Measurements from ENCODE around the gene GPX2. TPM values are rescaled to one million over a fixed set of nuclear protein-coding genes. Genes with fewer than 3 reads are reported as not detected.

The GPX2 gene
- polyA plus RNA-seq, 3 donors: 0.45 to 0.97 (median 0.59) TPM

DNA sequence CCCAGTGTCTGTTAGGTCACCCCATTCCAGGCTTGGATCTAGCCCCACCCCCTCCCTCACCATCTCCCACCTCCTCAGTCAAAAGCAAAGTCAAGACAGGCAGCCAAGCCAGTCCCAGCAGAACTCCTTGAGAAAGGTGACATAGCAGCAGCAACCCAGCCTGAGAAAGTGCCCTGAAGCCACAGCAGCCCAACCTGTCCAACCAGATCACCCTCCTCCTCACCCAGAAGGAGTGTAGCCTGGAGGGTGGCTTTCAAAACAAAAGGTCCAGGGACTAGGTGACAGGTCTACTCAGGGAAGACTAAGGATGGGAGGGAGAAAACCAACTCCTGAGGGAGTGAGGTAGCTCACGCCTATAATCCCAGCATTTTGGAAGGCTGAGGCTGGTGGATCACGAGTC, 24.4 kb upstream of the GPX2 start:
- no peak for DNase-seq (ENCODE audit: extremely low read depth in 1 of 11, low read depth in 9 of 11, low spot score in 4 of 11)

DNA sequence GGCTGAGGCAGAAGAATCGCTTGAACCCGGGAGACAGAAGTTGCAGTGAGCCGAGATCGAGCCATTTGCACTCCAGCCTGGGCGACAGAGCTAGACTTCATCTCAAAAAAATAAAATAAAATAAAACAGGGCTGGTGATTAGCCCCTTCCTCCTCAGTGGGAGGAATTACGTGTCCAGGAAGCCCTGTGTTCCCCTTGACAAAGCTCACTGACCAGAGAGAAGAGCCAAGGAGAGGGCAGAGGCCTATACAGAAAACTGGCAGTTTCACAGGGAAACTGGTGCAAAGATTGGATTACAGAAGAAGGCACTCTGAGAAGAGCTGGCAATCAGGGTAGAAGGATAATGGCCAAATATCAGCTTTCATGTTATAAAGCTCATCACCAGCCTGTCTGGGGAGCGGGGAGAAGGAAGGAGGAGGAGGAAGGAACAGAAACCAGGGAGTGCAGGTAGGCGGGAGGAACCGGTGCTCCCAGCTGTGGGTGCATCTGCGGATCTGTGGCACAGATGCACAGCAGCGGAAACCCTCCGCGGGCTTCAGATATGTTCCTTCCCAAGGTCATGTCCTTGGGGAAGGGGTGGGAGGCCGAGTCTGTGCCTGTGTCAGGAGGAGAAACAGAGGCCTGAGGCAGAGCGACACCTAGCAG, 22.9 kb upstream of the GPX2 start:
- no peak for DNase-seq (ENCODE audit: extremely low read depth in 1 of 11, low read depth in 9 of 11, low spot score in 4 of 11)

DNA sequence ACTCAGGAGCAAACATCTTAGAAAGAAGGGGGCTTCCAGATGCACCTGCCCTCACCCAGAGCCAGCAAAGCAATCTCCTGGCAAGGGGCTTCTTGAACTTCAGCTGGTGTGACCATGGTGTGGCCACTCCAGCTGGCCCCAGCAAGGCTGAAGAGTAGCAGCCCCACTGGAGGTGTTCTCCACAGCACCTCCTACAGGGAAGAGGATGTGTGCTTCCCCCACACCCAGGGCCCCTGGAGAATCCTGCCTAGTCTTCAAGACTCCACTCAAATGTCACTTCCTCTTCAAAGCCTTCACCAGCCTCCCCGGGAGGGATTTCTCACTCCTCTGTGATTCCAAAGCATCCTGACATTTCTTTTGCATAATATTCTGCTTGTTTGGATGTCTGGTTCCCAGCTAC, 21.1 kb upstream of the GPX2 start:
- no peak for DNase-seq (ENCODE audit: extremely low read depth in 1 of 11, low read depth in 9 of 11, low spot score in 4 of 11)

DNA sequence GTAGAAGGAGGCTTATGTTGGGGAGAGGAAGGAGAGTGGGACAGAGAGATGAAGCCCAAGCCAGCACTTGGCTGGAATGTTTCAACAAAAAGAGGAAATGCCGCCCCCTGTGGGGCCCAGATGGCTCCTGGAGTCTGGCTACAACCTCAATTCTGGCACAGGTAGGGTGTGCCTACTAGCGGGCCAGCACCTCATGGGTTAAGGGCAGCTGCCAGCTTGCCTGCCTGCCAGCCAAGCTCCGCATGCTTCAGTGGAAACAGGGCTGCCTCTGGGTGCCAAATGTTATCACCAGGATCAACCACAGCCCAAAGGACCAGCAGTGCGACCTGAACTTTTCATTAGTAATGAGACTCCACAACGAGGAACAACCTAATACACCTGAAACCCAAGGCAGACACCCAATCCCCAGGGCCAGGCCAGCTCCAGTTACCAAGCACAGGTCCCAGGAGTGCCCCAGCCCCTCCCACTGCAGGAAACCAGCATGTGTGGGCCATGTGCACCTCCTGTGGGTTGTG, 18.3 kb upstream of the GPX2 start:
- DNase-seq (ENCODE audit: extremely low read depth in 1 of 11, low read depth in 9 of 11, low spot score in 4 of 11): no peak

DNA sequence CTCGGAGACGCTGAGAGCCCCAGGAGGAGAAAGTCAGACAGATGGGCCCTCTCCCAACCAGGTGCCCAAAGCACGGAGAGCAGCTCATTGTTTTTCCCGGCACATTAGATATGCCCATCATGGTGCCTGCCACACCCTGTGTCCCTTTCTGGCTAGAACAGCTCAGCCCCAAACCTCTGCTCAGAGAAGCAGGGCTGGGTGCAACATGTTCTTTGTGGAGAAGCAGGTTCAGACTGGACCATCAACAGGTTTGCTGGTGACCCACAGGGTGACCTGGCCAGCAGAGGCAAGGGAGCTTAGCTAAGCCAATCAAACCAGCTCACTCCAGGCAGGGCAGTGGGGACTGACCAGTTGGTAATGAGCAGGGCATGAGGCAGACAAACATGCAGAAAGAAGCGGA, 16.2 kb upstream of the GPX2 start:
- DNase-seq (ENCODE audit: extremely low read depth in 1 of 11, low read depth in 9 of 11, low spot score in 4 of 11): no peak

DNA sequence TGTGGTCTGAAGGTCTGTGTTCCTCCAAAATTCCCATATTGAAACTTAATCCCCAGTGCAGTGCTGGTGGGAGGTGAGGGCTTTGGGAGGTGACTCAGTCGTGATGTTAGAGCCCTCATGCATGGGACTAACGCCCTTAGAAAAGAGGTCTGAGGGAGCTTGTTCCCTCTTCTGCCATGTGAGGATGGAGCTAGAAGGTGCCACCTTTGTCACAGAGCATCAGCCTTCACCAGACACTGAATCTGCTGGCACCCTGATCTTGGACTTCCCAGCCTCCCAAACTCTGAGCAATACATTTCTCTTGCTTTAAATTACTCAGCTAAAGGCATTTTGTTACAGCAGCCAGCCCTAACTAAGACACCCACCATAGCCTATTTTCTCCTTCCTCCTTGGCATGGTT, 15.7 kb upstream of the GPX2 start:
- no peak for DNase-seq (ENCODE audit: extremely low read depth in 1 of 11, low read depth in 9 of 11, low spot score in 4 of 11)

DNA sequence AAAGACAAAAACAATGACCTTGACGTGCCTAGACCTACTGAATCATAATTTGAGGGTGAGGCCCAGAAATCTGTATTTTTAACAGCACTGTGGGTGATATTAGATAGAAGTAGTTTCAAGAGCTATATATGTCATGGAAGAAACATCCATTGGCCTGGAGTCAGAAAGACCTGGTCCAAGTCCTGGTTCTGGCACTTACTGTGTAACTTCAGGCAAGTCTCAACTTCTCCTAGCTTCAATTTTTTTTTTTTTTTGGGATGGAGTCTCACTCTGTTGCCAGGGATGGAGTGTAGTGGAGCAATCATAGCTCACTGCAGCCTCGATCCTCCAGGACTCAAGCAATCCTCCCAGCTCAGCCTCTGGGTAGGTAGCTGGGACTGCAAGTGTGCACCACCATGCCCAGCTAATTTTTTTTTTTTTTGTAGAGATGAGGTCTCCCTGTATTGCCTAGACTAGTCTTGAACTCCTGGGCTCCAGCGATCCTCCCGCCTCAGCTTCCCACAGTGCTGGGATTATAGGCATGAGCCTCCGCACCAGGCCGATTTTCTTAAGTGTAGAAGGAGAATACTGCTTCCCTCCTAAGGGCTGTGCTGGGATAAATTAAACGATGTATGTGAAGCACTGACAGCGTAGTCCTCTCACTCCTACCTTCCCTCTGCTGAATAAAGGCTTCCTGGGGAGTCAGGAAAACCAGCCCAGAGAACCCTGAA, 14.3 kb upstream of the GPX2 start:
- DNase-seq (ENCODE audit: extremely low read depth in 1 of 11, low read depth in 9 of 11, low spot score in 4 of 11): no peak

DNA sequence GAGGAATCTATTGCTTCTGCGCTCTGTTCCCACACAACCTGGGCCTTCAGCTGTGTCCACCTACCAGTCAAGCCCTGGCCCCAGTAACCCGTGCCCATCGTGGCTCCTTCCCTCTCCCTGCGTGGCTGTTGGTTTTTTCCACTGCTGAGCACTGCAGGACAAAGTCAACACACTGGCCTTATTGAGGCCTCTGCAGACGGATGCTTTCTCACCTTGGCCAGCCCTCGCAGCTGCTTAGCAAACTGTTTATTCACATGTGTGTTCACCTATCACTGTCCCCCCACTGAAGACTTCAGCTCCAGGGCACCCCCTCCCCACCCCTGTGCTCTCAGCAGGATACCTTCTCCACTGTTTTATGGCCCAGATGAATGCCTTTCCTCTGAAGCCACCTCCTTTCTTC, 12.8 kb upstream of the GPX2 start:
- DNase-seq (ENCODE audit: extremely low read depth in 1 of 11, low read depth in 9 of 11, low spot score in 4 of 11): no peak

DNA sequence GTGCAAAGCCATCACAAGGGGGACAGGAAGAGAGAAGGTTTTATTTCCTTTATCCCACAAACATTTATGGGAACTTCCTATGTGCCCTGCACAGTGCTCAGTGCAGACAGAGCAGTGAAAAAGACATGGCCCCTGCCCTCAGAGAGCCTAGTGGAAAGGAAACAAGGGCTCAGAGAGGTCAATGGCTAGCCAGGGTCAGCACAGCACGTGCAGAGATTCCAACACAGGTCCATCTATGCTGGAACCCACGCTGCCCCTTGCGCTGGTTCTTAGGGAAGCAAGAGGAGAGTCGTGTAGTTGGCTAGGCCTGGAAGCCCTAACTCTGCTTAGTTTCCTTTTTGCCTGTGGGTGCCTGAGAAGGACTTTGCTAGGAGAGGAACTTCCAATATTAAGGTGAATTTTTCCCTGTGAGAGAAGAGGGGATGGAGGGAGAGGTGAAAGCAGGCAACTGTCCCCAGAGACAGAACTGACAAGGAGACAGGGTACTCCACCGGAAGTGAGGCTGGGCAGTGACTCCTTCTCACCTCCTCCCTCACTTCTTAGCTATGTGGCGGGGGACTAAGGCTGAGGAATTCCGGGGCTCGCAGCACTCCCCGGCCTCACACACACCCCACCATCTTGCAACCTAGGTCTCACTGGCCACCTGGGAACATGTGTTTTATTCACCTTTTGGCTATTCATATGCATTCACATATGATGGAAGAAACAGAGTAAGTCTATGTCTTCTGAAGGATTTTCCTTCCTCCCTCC, 12.1 kb upstream of the GPX2 start:
- DNase-seq (ENCODE audit: extremely low read depth in 1 of 11, low read depth in 9 of 11, low spot score in 4 of 11): no peak

DNA sequence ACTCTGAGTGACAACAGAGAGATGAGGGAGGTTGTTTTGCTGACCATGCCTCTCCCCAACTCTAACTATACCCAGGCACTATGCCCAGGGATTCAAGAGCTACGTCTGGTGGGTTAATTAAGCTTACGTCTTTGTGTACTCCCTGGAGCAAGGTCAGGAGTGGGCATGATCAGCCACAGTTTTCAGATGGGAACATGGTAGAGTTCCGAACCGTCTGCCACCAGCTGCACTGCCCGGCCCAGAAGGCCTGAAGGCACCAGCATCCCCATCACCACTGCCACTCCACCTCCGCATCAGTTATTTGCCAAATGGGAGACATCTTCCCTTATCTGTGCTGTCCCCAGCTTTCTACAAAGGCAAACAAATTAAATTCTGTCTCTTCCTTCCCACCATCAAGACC, 11.1 kb upstream of the GPX2 start:
- DNase-seq (ENCODE audit: extremely low read depth in 1 of 11, low read depth in 9 of 11, low spot score in 4 of 11): no peak

DNA sequence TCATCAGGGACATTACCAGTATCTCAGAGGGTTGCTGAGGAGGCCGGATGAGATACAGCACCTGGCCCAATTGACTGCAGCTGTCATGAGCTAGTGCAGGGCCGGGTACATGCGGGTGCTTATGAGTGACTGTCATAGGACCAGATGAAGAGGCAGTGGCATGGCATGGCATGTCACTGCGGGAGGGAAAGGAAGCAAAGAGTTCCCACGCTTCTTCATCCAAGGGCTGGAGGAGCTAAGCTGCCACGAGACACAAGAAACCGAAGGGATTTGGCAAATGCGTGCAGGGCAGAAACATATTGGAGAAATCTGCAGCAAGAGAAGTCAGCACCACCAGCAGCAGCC, 10.7 kb upstream of the GPX2 start:
- DNase-seq (ENCODE audit: extremely low read depth in 1 of 11, low read depth in 9 of 11, low spot score in 4 of 11): no peak

DNA sequence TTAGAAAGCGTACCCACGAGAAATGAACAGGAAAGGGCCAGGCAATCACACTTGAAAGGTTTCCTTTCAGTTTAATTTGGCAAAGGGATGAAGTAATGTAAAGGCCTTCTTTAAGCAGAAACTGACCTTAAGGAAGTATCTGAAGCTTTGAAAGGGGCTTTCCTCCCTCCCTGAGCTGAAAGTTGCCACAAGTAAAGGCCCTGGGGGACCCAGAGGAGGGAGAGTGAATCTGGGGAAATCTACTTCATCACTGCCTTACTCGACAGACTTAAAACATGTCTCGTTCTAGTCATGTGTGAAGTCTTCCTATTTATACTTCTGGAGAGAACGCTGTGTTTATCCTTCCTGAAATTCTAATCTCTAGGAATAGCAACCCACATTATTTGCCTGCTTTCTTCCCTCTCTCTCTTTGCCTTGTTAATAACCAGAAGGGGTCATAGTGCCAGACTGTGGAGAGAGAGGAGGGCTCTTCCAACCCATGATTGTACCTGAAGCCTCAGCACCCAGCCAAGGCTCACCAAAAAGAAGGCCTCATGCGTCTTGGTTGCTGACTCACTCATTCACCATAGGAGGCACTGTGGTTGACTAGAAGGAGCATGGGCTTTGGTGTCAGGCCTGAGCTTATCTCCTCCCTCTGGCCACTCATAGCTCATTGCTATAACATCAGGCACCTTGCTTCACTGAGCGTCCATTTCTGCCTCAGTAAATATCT, 10.2 kb upstream of the GPX2 start:
- no peak for DNase-seq (ENCODE audit: extremely low read depth in 1 of 11, low read depth in 9 of 11, low spot score in 4 of 11)

DNA sequence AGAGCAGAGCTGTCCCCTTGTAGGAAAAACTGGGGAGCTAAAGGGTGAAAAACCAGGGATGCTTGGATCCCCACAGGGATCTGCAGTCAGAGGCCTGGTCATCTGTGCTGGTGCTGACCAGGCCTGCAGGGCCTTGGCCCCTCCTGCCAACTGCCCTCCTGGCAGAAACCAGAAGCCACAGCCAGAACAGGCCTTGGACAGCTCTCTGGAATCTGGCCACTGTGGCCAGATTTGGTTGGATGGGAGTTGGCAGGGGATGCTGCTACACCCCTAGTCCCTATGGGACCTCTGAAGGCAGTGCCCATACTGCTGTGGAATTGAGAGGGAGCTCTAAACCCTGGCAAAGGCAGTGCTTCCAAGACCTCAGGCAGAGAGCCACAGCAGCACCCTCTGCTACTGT, 9.2 kb upstream of the GPX2 start:
- DNase-seq (ENCODE audit: extremely low read depth in 1 of 11, low read depth in 9 of 11, low spot score in 4 of 11): no peak

DNA sequence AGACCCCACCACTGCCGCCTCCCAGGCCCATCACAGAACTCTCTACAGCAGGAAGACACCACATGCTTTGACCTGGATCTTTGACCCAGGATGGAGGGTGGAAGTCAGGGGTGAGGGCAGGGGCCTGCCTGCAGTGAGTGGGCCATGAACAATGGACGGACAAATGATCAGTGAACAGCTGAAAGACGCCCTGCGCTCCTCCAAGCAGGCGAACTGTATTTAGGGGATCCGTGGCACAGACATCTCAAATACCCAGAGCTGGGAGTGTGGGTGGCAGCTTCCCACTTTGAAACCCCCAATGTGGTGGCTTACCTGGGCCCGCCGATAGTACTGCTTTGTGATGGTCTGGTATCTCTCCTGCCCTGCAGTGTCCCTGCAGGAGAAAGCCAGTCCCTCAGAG, 8.7 kb upstream of the GPX2 start:
- no peak for DNase-seq (ENCODE audit: extremely low read depth in 1 of 11, low read depth in 9 of 11, low spot score in 4 of 11)

DNA sequence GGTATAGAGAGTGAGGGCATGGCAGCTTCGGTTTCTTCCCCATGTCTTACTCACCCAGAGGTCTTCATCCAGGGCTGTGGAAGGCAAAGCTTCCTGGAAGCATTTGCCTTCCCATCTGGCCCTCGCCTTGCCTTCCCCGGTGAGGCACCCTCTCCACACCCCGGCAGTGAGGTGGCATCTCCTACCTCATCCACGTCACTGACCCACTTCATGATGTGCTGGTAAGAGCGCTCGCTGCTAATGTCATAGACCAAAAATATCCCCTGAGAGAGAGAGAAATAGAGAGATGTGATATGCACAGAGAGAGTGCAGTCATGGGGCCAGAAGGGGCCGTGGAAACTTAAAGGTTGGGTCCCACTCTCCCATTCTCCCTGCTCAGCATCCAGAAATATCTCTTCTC, 8.3 kb upstream of the GPX2 start:
- no peak for DNase-seq (ENCODE audit: extremely low read depth in 1 of 11, low read depth in 9 of 11, low spot score in 4 of 11)

DNA sequence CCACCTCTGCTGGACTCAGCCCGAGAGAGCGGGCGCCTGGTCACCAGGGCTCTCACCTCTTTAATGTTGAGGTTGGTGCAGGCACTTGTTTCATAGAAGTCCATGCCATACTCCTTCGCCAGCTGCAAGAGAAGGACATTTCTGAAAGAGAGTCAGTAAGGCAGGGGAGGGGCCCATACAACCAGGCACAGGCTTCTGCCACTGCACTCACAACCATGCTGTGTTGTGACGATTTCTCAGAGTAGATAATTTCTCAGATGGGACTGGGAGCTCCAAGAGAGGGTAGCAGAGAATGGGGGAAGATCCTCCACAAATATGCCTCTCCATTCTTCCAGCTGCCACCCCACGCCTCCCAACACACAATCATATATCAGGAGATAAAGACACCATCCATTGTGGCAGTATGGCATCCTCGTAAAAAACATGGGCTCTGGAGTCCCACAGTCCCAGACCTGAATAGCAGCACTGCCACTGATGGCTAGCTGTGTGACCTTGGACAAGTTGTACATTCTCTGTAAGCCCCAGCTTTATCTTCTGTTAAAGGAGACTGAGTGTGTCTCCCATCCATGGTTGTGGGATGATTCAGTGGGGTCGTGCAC, 6.2 kb upstream of the GPX2 start:
- DNase-seq (ENCODE audit: extremely low read depth in 1 of 11, low read depth in 9 of 11, low spot score in 4 of 11): no peak

DNA sequence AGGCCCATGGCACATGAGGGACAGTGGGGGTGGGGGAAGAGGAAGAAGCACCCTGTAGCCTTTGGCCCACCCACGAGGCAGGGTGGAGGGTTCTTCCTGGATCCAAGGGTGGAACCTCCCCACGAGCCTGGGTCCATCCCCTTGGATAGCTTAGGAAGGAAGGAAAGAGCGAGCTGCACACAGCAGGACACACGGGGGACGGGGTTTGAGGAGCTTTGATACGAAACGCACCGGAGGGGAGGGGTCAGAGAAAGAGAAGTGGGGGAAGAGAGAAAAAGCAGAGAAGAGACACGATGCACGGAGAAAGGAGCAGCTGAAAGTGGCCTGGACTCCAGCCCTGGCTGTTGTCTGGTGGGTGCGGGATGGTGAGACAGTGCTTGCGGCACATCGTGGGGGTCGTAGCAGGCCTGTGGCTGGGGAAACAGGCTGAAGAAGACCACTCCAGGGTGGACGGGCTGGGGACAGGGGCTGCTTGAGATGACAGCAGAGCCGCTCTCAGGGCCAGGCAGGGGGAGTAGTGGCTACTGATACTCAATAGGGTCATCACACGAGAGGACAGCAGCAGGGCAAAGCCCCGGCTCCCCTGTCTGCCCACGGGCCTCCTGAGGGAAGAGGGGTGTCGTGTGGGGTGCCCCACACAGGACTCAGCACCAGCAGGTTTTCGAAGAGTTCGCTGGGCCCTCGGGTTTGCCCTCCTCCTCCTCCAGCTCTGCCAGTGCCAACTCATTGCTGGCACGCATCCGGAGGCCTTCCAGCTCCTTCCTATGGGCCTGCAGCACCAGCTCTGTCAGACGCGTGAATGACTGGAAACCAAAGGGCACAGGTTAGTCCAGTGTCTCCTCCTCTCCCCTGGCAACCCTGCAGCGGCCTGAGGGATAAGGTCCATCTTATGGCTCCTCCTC, 5.4 kb upstream of the GPX2 start:
- DNase-seq (ENCODE audit: extremely low read depth in 1 of 11, low read depth in 9 of 11, low spot score in 4 of 11): no peak

DNA sequence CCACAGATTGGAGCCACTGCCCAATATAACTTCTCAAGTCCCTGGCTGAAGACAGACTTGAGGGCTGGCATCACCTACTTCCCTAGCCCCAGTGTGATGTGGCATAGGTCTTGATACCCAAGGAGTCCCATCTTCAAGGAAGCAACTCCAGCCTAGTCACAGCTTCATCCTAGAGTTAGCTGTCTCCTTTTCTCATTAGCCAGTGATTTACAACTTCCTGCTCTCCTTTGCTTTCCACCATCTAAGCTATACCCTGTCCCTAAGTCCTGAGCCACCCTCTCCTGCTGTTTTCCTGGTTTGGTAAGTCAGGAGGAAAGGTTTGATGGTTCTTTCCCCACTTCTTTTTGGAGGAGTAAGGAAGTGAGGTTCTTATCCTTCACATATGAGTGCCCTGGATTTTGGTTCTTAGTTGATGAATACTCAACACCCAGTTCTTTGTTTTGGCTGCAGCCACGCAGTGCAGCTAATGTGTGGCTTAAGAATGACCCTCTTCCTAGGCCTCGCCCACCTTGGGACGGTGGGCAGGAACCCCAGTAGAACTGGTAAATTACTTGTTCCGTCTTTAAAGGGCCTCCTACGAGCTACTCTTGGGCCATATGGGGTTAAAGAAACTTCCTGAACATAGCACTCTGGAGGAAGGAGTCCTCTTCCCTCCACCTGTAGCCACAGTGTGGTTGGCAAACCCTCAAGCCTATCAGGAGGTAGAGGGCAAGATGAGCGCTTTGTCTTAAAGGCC, 3.9 kb upstream of the GPX2 start:
- no peak for DNase-seq (ENCODE audit: extremely low read depth in 1 of 11, low read depth in 9 of 11, low spot score in 4 of 11)
